ELF-1 (cell line): ENCODE data around the gene POU1F1.
"Not testable (repeated sequence)": the region's sequence is repeated elsewhere in the genome, so short reads cannot be mapped to it uniquely, and the experiment has no call there.

Experiments used
- DNase-seq: peaks from one replicate; pipeline ENCODE4 v3.0.0-alpha.2; 2016; ENCODE audit warnings: low read depth, low spot score

The POU1F1 gene

GRCh38 chr3:87276484-87276883 is at the start of gene POU1F1:
TSS of gene POU1F1 (minus strand) at chr3:87276584. CDS start at chr3:87276462, 122 bp downstream.
- DNase-seq: no peak

GRCh38 chr3:87324609-87325008 is 48.2 kb upstream of the POU1F1 start:
- DNase-seq: no peak

GRCh38 chr3:87320756-87321626 is 44.6 kb upstream of the POU1F1 start:
- DNase-seq: peak; percentile 32

- no peak for DNase-seq
Observed at GRCh38 chr3:87318617-87319021, 42.2 kb upstream of the POU1F1 start.

- DNase-seq: no peak
Observed at GRCh38 chr3:87317779-87318178, 41.4 kb upstream of the POU1F1 start.

GRCh38 chr3:87313641-87314040 is 37.3 kb upstream of the POU1F1 start:
- DNase-seq: no peak

- DNase-seq: no peak
Observed at GRCh38 chr3:87311309-87311708, 34.9 kb upstream of the POU1F1 start.

- no peak for DNase-seq
Observed at GRCh38 chr3:87309601-87310000, 33.2 kb upstream of the POU1F1 start.

- DNase-seq: no peak
Observed at GRCh38 chr3:87307805-87308204, 31.4 kb upstream of the POU1F1 start.

- DNase-seq: no peak
Observed at GRCh38 chr3:87305517-87305916, 29.1 kb upstream of the POU1F1 start.

GRCh38 chr3:87305031-87305430 is 28.6 kb upstream of the POU1F1 start:
- DNase-seq: not testable (repeated sequence)

GRCh38 chr3:87298111-87298718 is 21.8 kb upstream of the POU1F1 start:
- no peak for DNase-seq

GRCh38 chr3:87288446-87288845 is 12.1 kb upstream of the POU1F1 start:
- DNase-seq: no peak

GRCh38 chr3:87287011-87287410 is 10.6 kb upstream of the POU1F1 start:
- no peak for DNase-seq

- no peak for DNase-seq
Observed at GRCh38 chr3:87272718-87273341, 3.6 kb downstream of the POU1F1 start.

- no peak for DNase-seq
Observed at GRCh38 chr3:87270908-87271700, 5.3 kb downstream of the POU1F1 start.

- DNase-seq: no peak
Observed at GRCh38 chr3:87269723-87270122, 6.7 kb downstream of the POU1F1 start.

GRCh38 chr3:87268646-87269211 is 7.7 kb downstream of the POU1F1 start:
- DNase-seq: no peak

- no peak for DNase-seq
Observed at GRCh38 chr3:87267953-87268645, 8.3 kb downstream of the POU1F1 start.

- no peak for DNase-seq
Observed at GRCh38 chr3:87261925-87262324, 14.5 kb downstream of the POU1F1 start.

- peak; percentile 13 for DNase-seq
Observed at GRCh38 chr3:87260270-87260669, 16.1 kb downstream of the POU1F1 start.
